PC-3 (cell line): ENCODE measurements around the gene CTNNA2.

Source experiments
- EZH2 ChIP-seq: fragments of 300-600 bp; sonication (generic); IDR thresholded peaks from one replicate; pipeline ENCODE4 v1.6.1; 2017; ENCODE audit warnings: antibody characterized with exemption, mild to moderate bottlenecking, low read length; ENCODE audit not compliant: unreplicated experiment
- EZH2phosphoT487 ChIP-seq: fragments of 300-600 bp; sonication (generic); IDR thresholded peaks from 2 replicates; pipeline ENCODE4 v1.6.1; 2018; ENCODE audit warnings: mild to moderate bottlenecking, antibody characterized with exemption, low read length, borderline replicate concordance
- TF ChIP-seq, protein P1 (sequence below): fragments of 300-600 bp; sonication (generic); conservative IDR thresholded peaks from 2 replicates; pipeline ENCODE4 v1.5.1; 2017; ENCODE audit warnings: antibody characterized with exemption, low read depth, mild to moderate bottlenecking, low read length

DNA sequence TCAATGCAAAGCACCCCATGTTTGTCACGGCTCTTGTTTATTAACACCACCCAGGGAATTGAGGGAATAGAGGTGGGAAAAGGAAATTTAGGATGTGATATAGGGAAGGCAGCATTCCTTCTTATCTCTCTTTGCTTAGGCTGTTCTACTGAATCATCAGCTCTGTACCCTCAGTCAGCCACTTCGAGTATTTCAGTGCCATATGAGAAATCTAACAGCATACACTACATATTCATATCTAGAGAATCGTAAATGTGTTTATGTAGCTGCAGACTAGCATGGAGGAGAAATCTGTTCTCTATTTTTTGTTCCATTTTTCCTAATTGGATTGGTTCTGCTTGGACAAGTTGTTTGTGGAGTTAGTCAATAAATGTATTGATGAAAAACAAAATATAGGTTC is 187.8 kb downstream of the CTNNA2 start:
- TF ChIP-seq, protein P1, sequence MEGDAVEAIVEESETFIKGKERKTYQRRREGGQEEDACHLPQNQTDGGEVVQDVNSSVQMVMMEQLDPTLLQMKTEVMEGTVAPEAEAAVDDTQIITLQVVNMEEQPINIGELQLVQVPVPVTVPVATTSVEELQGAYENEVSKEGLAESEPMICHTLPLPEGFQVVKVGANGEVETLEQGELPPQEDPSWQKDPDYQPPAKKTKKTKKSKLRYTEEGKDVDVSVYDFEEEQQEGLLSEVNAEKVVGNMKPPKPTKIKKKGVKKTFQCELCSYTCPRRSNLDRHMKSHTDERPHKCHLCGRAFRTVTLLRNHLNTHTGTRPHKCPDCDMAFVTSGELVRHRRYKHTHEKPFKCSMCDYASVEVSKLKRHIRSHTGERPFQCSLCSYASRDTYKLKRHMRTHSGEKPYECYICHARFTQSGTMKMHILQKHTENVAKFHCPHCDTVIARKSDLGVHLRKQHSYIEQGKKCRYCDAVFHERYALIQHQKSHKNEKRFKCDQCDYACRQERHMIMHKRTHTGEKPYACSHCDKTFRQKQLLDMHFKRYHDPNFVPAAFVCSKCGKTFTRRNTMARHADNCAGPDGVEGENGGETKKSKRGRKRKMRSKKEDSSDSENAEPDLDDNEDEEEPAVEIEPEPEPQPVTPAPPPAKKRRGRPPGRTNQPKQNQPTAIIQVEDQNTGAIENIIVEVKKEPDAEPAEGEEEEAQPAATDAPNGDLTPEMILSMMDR = no peak
- no peak for TF ChIP-seq EZH2phosphoT487
- TF ChIP-seq EZH2 = no peak
